ENCODE data around the gene FOXJ2.
A peak's percentile ranks its signal among the peaks of the same experiment; 100 is the strongest.

The FOXJ2 gene

DNA sequence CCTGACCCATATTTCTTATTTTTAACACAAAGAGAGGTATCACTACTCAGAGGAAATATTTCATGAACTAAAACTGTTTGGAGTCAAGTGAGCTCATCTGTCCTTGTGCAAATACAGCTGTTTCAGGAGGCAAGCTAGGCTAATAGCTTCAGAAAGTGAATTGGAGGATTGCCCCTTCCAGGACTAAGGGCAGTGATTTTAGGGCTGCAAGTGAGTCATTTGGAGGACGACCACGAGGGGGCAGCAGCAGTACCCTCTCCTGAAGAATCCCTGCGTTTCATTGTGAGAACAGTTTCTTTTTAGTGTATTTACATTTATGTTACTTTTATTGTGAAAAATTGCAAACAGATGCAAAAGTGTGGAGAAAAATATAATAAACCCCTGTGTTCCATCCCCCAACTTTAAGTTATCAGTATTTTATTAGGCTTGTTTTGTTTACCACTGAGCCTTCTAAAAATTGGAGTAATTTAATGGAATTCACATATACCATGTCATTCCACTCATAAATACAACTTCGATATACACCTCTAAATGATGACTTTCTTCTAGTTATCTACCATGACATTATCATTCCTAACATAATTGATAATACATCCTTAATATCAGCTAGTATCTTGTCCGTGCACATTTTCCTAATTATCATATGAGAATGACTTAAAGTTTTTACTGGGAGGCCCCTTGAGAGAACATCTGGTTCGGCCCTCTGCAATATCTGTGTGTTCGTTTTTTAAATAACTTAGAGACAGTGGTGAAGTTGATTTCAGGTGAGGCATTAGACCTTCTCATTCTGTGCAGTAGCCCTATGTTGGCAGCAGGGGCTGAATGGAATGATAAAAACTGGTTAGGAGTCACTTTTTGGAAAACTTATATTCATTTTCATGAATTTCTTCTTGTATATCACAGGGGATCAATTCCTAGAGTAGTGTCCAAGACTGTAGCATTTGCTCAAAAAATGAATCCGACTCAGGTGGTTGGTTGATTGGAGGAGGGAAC lies 13.7 kb downstream of the FOXJ2 start:
- no peak overlapping the region for H3K27ac ChIP-seq (ENCODE audit: low read depth, low read length)
- no peak overlapping the region for H2BK120ac ChIP-seq (ENCODE audit: low read depth, low read length)
- H2BK5ac ChIP-seq (ENCODE audit: low read length): no peak overlapping the region
- no peak overlapping the region for H3K9ac ChIP-seq (ENCODE audit: low read length)
- no peak overlapping the region for H2AK5ac ChIP-seq (ENCODE audit: low read length)
- H4K5ac ChIP-seq (ENCODE audit: low read length): no peak overlapping the region
- no peak overlapping the region for H3K23ac ChIP-seq (ENCODE audit: low read length)
- no peak overlapping the region for H2BK15ac ChIP-seq (replicated peaks; ENCODE audit: low read depth)
- no peaks in the 10 kb centered on the region for H3K4me1 ChIP-seq (ENCODE audit: control insufficient read depth, low read depth, low read length)
- peaks cover 6% of the 10 kb centered on the region for H3K36me3 ChIP-seq (ENCODE audit: control insufficient read depth, insufficient read depth, low read length)
- peak; percentile 82 for DNase-seq
- H4K8ac ChIP-seq (ENCODE audit: low read depth, low read length): no peak overlapping the region
- no peak overlapping the region for H3K56ac ChIP-seq (ENCODE audit: low read length)
- WGBS (ENCODE audit: extremely low coverage, insufficient coverage, low lambda C conversion rate): 100% methylated on average over 1 of the region's 8 CpGs
- H3K79me2 ChIP-seq (ENCODE audit: control insufficient read depth, insufficient read depth, low read length): no peaks in the 10 kb centered on the region
- no peak overlapping the region for H3K18ac ChIP-seq (ENCODE audit: low read length)
- H3K79me1 ChIP-seq (ENCODE audit: low read length): no peaks in the 10 kb centered on the region
- no peak overlapping the region for H3K4ac ChIP-seq (ENCODE audit: low read depth, low read length)
- no peak overlapping the region for H3K4me3 ChIP-seq (ENCODE audit: low read length)
- no peak overlapping the region for H3K4me2 ChIP-seq (ENCODE audit: low read length)
- H3K27me3 ChIP-seq (ENCODE audit: insufficient read depth, low read length, poor library complexity): no peaks in the 10 kb centered on the region

DNA sequence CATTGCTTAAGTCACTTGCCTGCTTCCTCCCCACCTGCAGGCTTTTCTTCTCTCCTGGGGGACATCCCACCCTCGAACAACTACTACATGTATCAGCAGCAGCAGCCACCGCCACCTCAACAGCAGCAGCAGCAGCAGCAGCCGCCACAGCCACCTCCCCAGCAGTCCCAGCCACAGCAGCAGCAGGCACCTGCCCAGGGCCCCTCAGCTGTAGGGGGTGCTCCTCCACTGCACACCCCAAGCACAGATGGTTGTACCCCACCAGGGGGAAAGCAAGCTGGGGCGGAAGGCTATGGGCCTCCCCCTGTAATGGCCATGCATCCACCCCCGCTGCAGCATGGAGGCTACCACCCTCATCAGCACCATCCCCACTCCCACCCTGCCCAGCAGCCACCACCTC lies 15.3 kb downstream of the FOXJ2 start:
- peaks cover 6% of the 10 kb centered on the region for H3K36me3 ChIP-seq (ENCODE audit: control insufficient read depth, insufficient read depth, low read length)

GRCh38 chr12:8048906-8049305 lies 16.4 kb downstream of the FOXJ2 start:
- H3K4me1 ChIP-seq (ENCODE audit: control insufficient read depth, low read depth, low read length): no peaks in the 10 kb centered on the region
- peaks cover 6% of the 10 kb centered on the region for H3K36me3 ChIP-seq (ENCODE audit: control insufficient read depth, insufficient read depth, low read length)
- no peak overlapping the region for H3K27ac ChIP-seq (ENCODE audit: low read depth, low read length)
- no peak overlapping the region for H3K23ac ChIP-seq (ENCODE audit: low read length)
- H3K56ac ChIP-seq (ENCODE audit: low read length): no peak overlapping the region
- no peak overlapping the region for H3K18ac ChIP-seq (ENCODE audit: low read length)
- no peak overlapping the region for H2BK120ac ChIP-seq (ENCODE audit: low read depth, low read length)
- no peak overlapping the region for H2BK5ac ChIP-seq (ENCODE audit: low read length)
- no peaks in the 10 kb centered on the region for H3K79me2 ChIP-seq (ENCODE audit: control insufficient read depth, insufficient read depth, low read length)
- no peak overlapping the region for H3K4ac ChIP-seq (ENCODE audit: low read depth, low read length)
- H4K8ac ChIP-seq (ENCODE audit: low read depth, low read length): no peak overlapping the region
- no peak overlapping the region for H4K5ac ChIP-seq (ENCODE audit: low read length)
- H3K4me2 ChIP-seq (ENCODE audit: low read length): no peak overlapping the region
- no peaks in the 10 kb centered on the region for H3K79me1 ChIP-seq (ENCODE audit: low read length)
- H3K4me3 ChIP-seq (ENCODE audit: low read length): no peak overlapping the region
- no peak overlapping the region for H2BK15ac ChIP-seq (replicated peaks; ENCODE audit: low read depth)
- no peak overlapping the region for H2AK5ac ChIP-seq (ENCODE audit: low read length)
- DNase-seq: no peak
- H3K9ac ChIP-seq (ENCODE audit: low read length): no peak overlapping the region
- WGBS (ENCODE audit: extremely low coverage, insufficient coverage, low lambda C conversion rate): no CpG with 5 or more reads among the region's 4 CpGs
- no peaks in the 10 kb centered on the region for H3K27me3 ChIP-seq (ENCODE audit: insufficient read depth, low read length, poor library complexity)

More for the DNA sequence above, 15.3 kb downstream of the FOXJ2 start:
- WGBS (ENCODE audit: extremely low coverage, insufficient coverage, low lambda C conversion rate): no CpG with 5 or more reads among the region's 5 CpGs
- H3K9ac ChIP-seq (ENCODE audit: low read length): no peak overlapping the region
- no peak overlapping the region for H3K4ac ChIP-seq (ENCODE audit: low read depth, low read length)
- no peak overlapping the region for H2AK5ac ChIP-seq (ENCODE audit: low read length)
- H3K27me3 ChIP-seq (ENCODE audit: insufficient read depth, low read length, poor library complexity): no peaks in the 10 kb centered on the region
- H3K4me1 ChIP-seq (ENCODE audit: control insufficient read depth, low read depth, low read length): no peaks in the 10 kb centered on the region
- no peak for DNase-seq
- no peak overlapping the region for H3K18ac ChIP-seq (ENCODE audit: low read length)
- no peak overlapping the region for H4K5ac ChIP-seq (ENCODE audit: low read length)
- H3K4me3 ChIP-seq (ENCODE audit: low read length): no peak overlapping the region
- no peak overlapping the region for H2BK5ac ChIP-seq (ENCODE audit: low read length)
- H4K8ac ChIP-seq (ENCODE audit: low read depth, low read length): no peak overlapping the region
- no peak overlapping the region for H2BK15ac ChIP-seq (replicated peaks; ENCODE audit: low read depth)
- no peak overlapping the region for H3K56ac ChIP-seq (ENCODE audit: low read length)
- no peak overlapping the region for H2BK120ac ChIP-seq (ENCODE audit: low read depth, low read length)
- no peaks in the 10 kb centered on the region for H3K79me2 ChIP-seq (ENCODE audit: control insufficient read depth, insufficient read depth, low read length)
- H3K79me1 ChIP-seq (ENCODE audit: low read length): no peaks in the 10 kb centered on the region
- H3K4me2 ChIP-seq (ENCODE audit: low read length): no peak overlapping the region
- H3K23ac ChIP-seq (ENCODE audit: low read length): no peak overlapping the region
- H3K27ac ChIP-seq (ENCODE audit: low read depth, low read length): no peak overlapping the region

GRCh38 chr12:8050600-8051250 lies 18.2 kb downstream of the FOXJ2 start:
- Histone ChIP-seq H3K27ac (ENCODE audit: low read depth, low read length) (no peak overlapping the region), H3K79me2 (ENCODE audit: control insufficient read depth, insufficient read depth, low read length) (no peaks in the 10 kb centered on the region), H2AK5ac (ENCODE audit: low read length) (no peak overlapping the region), H2BK5ac (ENCODE audit: low read length) (no peak overlapping the region), H2BK120ac (ENCODE audit: low read depth, low read length) (no peak overlapping the region), H3K23ac (ENCODE audit: low read length) (no peak overlapping the region), H3K9ac (ENCODE audit: low read length) (no peak overlapping the region), H4K8ac (ENCODE audit: low read depth, low read length) (no peak overlapping the region), H2BK15ac (replicated peaks; ENCODE audit: low read depth) (no peak overlapping the region), H3K27me3 (ENCODE audit: insufficient read depth, low read length, poor library complexity) (no peaks in the 10 kb centered on the region), H3K56ac (ENCODE audit: low read length) (no peak overlapping the region), H3K4me1 (ENCODE audit: control insufficient read depth, low read depth, low read length) (no peaks in the 10 kb centered on the region), H3K4ac (ENCODE audit: low read depth, low read length) (no peak overlapping the region), H3K4me3 (ENCODE audit: low read length) (no peak overlapping the region), H3K36me3 (ENCODE audit: control insufficient read depth, insufficient read depth, low read length) (peaks cover 6% of the 10 kb centered on the region), H3K18ac (ENCODE audit: low read length) (no peak overlapping the region), H3K4me2 (ENCODE audit: low read length) (no peak overlapping the region), H3K79me1 (ENCODE audit: low read length) (no peaks in the 10 kb centered on the region), H4K5ac (ENCODE audit: low read length) (no peak overlapping the region)
- DNase-seq: no peak
- WGBS (ENCODE audit: extremely low coverage, insufficient coverage, low lambda C conversion rate): no CpG with 5 or more reads among the region's 7 CpGs

DNA sequence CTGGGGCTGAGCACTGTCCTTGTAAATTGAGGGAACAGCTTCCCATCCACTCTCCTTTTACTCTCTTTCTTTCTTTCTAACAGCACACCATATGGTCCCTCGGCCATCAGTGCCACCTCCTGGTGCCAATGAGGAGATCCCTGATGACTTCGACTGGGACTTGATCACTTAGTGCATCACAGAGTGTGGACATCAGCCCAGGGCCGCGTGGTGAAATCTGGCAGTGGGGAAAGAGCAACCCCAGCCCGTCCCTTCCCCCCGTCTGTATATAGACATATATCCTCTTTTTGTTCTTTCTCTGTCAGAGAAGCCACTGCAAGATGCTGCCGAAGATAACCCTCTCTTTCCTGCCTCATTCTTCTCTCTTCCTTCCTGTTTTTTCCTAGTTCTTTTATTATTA lies 20.2 kb downstream of the FOXJ2 start:
- Histone ChIP-seq H2BK15ac (replicated peaks; ENCODE audit: low read depth) (no peak overlapping the region), H3K79me2 (ENCODE audit: control insufficient read depth, insufficient read depth, low read length) (no peaks in the 10 kb centered on the region), H3K18ac (ENCODE audit: low read length) (no peak overlapping the region), H2BK120ac (ENCODE audit: low read depth, low read length) (no peak overlapping the region), H3K4me3 (ENCODE audit: low read length) (no peak overlapping the region), H3K4ac (ENCODE audit: low read depth, low read length) (no peak overlapping the region), H3K79me1 (ENCODE audit: low read length) (no peaks in the 10 kb centered on the region), H2BK5ac (ENCODE audit: low read length) (no peak overlapping the region), H4K8ac (ENCODE audit: low read depth, low read length) (no peak overlapping the region), H4K5ac (ENCODE audit: low read length) (no peak overlapping the region), H3K23ac (ENCODE audit: low read length) (no peak overlapping the region), H3K56ac (ENCODE audit: low read length) (no peak overlapping the region), H2AK5ac (ENCODE audit: low read length) (no peak overlapping the region), H3K9ac (ENCODE audit: low read length) (no peak overlapping the region), H3K27ac (ENCODE audit: low read depth, low read length) (no peak overlapping the region), H3K27me3 (ENCODE audit: insufficient read depth, low read length, poor library complexity) (no peaks in the 10 kb centered on the region), H3K4me2 (ENCODE audit: low read length) (no peak overlapping the region), H3K4me1 (ENCODE audit: control insufficient read depth, low read depth, low read length) (no peaks in the 10 kb centered on the region), H3K36me3 (ENCODE audit: control insufficient read depth, insufficient read depth, low read length) (peaks cover 6% of the 10 kb centered on the region)
- no peak for DNase-seq
- WGBS (ENCODE audit: extremely low coverage, insufficient coverage, low lambda C conversion rate): no CpG with 5 or more reads among the region's 7 CpGs
